OCI-LY7 (cell line): ENCODE results near the gene RUNX1. TPM values are rescaled to one million over a fixed set of nuclear protein-coding genes. Genes with fewer than 3 reads are reported as not detected.

Source experiments
- BruUV-seq: library from RNA; stranded (reverse); fragments of 400-500 nt; replicated peaks from 2 replicates; lab custom pipeline; 2021; lab: Mats Ljungman, UMichigan
- CTCF ChIA-PET: fragments of 300-600 bp; sonication (Branson Sonifier 250); formaldehyde crosslinking; loops from one replicate; lab custom pipeline; 2022; ENCODE audit warnings: antibody characterized with exemption; ENCODE audit not compliant: unreplicated experiment; lab: Charles Lee
- POLR2A ChIA-PET: fragments of 300-600 bp; sonication (Branson Sonifier 250); formaldehyde crosslinking; loops from one replicate; lab custom pipeline; 2022; ENCODE audit warnings: antibody characterized with exemption; lab: Charles Lee
- DNase-seq: peaks from one replicate; pipeline ENCODE4 v3.0.0-alpha.2; 2015; ENCODE audit warnings: low spot score
- H2AFZ ChIP-seq: fragments of 200-600 bp; sonication (generic), shearing (Covaris generic); 2 replicates; pipeline ENCODE4 v1.6.1; 2014; ENCODE audit warnings: mild to moderate bottlenecking, antibody characterized with exemption, low read length, moderate library complexity
- H3K27ac ChIP-seq: fragments of 200-600 bp; sonication (generic); 2 replicates; pipeline ENCODE4 v1.5.1; 2014; ENCODE audit warnings: mixed run types, low read depth, mild to moderate bottlenecking, moderate library complexity, low read length, inconsistent platforms; ENCODE audit not compliant: poor library complexity, severe bottlenecking
- H3K36me3 ChIP-seq: fragments of 200-600 bp; sonication (generic); 2 replicates; pipeline ENCODE4 v1.6.1; 2014; ENCODE audit warnings: mild to moderate bottlenecking, antibody characterized with exemption, low read length, moderate library complexity, mixed read lengths; ENCODE audit not compliant: insufficient read depth
- H3K4me1 ChIP-seq: fragments of 200-600 bp; sonication (generic); 2 replicates; pipeline ENCODE4 v1.5.1; 2014; ENCODE audit warnings: mild to moderate bottlenecking, low read length; ENCODE audit not compliant: insufficient read depth, poor library complexity, severe bottlenecking
- H3K4me2 ChIP-seq: fragments of 200-600 bp; sonication (generic); 2 replicates; pipeline ENCODE4 v1.6.1; 2014; ENCODE audit warnings: mild to moderate bottlenecking, low read length
- H3K4me3 ChIP-seq: fragments of 200-600 bp; sonication (generic); 2 replicates; pipeline ENCODE4 v1.5.1; 2014; ENCODE audit warnings: mild to moderate bottlenecking, low read depth, low read length; ENCODE audit not compliant: poor library complexity, severe bottlenecking
- H3K79me2 ChIP-seq: fragments of 200-600 bp; sonication (generic); 2 replicates; pipeline ENCODE4 v1.6.1; 2016; ENCODE audit warnings: low read depth, mild to moderate bottlenecking, low read length, moderate library complexity, mixed read lengths; ENCODE audit not compliant: insufficient read depth
- H3K9me2 ChIP-seq: fragments of 200-600 bp; sonication (generic); 2 replicates; pipeline ENCODE4 v1.6.1; 2016; ENCODE audit warnings: mild to moderate bottlenecking, low read length, mixed read lengths; ENCODE audit not compliant: insufficient read depth
- H3K9me3 ChIP-seq: fragments of 200-600 bp; sonication (generic); 2 replicates; pipeline ENCODE4 v1.6.1; 2014; ENCODE audit warnings: mild to moderate bottlenecking, mixed run types, low read length, mixed read lengths
- H4K20me1 ChIP-seq: fragments of 200-600 bp; sonication (generic); 2 replicates; pipeline ENCODE4 v1.6.1; 2014; ENCODE audit warnings: mild to moderate bottlenecking, antibody characterized with exemption, low read length, moderate library complexity, mixed read lengths; ENCODE audit not compliant: insufficient read depth
- EZH2phosphoT487 ChIP-seq: fragments of 200-600 bp; sonication (generic); IDR thresholded peaks from 2 replicates; pipeline ENCODE4 v1.6.1; 2018; ENCODE audit warnings: low read depth, borderline replicate concordance, mild to moderate bottlenecking, mixed run types, antibody characterized with exemption, low read length, moderate library complexity, mixed read lengths
- intact Hi-C: fragments of 100-400 bp; cut with micrococcal nuclease; formaldehyde crosslinking; loops from one replicate; pipeline ENCODE4 v1.10.0; 2022; ENCODE audit not compliant: unreplicated experiment
- total RNA-seq, 2 experiments: library from RNA; depleted of rRNA in 1 of 2; stranded (reverse); fragments of >200 nt in 1 of 2; shearing (Covaris generic) in 1 of 2; gene quantifications; 2 replicates each; pipeline ENCODE4 v1.2.3, GENCODE V29; 2014 to 2022
- TF ChIP-seq, protein P1 (sequence below): fragments of 200-600 bp; sonication (generic); conservative IDR thresholded peaks from 2 replicates; pipeline ENCODE4 v1.5.1; 2014; ENCODE audit warnings: mild to moderate bottlenecking, antibody characterized with exemption, low read length, moderate library complexity, mixed read lengths

RUNX1 gene
- total RNA-seq, 2 experiments from 2014 or later = 30.5 to 40.8 TPM

DNA sequence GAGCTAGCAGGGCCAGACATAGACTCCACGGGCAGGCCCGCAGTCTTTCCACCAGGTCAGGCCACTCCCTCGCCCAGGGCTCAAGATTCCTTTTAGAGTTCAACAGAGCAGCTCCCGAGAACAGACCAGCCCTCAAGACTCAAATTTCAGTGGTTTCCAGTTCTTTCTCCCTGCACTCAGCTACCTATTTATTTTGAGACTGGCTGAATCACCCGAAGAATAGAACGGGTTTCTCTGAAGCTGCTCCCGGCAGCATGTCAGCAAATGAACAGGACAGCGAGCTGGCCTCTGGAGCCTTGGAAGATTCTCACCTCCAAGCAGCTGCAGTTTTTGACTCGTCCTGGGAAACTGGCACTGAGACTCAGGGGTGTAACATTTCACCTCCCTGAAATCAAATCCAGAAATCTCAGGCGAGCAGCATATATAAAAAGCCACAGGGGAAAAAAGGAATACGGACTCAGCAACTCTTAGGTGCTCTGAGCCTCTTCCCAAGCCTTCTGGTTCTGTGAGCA lies 202.4 kb downstream of the RUNX1 start:
- Histone ChIP-seq H3K4me1 (peaks cover 21% of the 10 kb centered on the region), H3K4me3 (no peak overlapping the region), H3K9me2 (no peaks in the 10 kb centered on the region), H3K27ac (no peak overlapping the region), H3K9me3 (no peaks in the 10 kb centered on the region), H3K36me3 (peaks cover 23% of the 10 kb centered on the region; the same call in 1 of the 2 replicates), H3K4me2 (no peak overlapping the region), H2AFZ (no peak overlapping the region), H4K20me1 (no peaks in the 10 kb centered on the region), H3K79me2 (no peaks in the 10 kb centered on the region)
- POLR2A ChIA-PET = no interaction called here
- CTCF ChIA-PET = no interaction called here
- no TSS peak for BruUV-seq
- intact Hi-C loops = no loop called here
- no peak for DNase-seq
- no peak for TF ChIP-seq EZH2phosphoT487
- TF ChIP-seq, protein P1, sequence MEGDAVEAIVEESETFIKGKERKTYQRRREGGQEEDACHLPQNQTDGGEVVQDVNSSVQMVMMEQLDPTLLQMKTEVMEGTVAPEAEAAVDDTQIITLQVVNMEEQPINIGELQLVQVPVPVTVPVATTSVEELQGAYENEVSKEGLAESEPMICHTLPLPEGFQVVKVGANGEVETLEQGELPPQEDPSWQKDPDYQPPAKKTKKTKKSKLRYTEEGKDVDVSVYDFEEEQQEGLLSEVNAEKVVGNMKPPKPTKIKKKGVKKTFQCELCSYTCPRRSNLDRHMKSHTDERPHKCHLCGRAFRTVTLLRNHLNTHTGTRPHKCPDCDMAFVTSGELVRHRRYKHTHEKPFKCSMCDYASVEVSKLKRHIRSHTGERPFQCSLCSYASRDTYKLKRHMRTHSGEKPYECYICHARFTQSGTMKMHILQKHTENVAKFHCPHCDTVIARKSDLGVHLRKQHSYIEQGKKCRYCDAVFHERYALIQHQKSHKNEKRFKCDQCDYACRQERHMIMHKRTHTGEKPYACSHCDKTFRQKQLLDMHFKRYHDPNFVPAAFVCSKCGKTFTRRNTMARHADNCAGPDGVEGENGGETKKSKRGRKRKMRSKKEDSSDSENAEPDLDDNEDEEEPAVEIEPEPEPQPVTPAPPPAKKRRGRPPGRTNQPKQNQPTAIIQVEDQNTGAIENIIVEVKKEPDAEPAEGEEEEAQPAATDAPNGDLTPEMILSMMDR = no peak

DNA sequence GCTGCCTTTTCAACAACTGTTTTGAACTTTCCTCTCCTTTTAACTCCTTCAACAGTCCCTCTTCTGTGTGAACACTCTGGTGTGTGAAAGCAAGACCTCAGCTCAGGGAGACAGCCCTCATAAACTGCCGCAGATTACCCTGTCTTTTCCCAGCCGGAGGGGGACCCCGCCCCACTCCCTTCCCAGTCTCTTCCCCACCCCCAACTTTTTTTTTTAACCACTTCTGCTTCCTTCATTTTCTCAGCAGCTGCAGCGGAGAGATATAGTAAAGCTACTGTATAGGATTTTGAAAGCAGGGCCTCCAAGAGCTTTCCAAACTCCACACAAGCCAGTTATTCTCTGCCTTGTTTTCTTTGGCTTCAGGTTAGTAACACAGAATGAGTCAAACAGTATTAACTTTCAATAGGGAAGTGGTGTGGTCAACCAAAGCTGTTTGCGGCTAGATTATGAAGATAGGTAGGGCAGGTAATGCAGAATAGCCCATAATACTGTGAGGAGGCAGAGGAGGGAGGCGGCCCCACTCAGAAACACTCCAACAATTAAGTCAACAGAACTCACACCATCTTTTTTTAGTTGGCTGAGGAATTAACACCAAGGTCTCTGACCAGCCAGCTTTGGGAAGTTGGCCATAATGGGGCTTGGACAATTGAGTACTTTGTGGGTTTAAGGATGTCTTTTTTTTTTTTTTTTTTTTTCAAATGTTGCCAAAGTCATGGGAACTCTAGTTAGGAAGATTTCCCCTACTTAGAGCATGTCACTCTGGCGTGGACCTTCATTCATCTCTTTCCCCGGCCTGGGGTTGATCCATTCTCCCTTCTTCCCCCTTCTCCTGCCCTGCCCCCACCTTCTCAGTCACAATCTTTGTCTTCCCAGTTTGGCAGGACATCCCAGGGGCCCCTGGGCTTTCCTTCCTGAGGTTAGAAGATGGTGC lies 203.3 kb downstream of the RUNX1 start:
- peaks cover 18% of the 10 kb centered on the region; the same call in 1 of the 2 replicates for H3K36me3 ChIP-seq
- ChIA-PET POLR2A (interaction anchor here (0.6 to 0.7 kb wide), 4 partner anchors 15 to 1200 kb away, joined by 3 to 5 read pairs (median 4); no protein-coding TSS in a partner anchor), CTCF (no interaction called here)
- peak; percentile 16 for DNase-seq
- no TSS peak for BruUV-seq
- peaks cover 21% of the 10 kb centered on the region for H3K4me1 ChIP-seq
- intact Hi-C loops = no loop called here
- H2AFZ ChIP-seq = no peak overlapping the region
- H4K20me1 ChIP-seq = no peaks in the 10 kb centered on the region
- no peaks in the 10 kb centered on the region for H3K9me2 ChIP-seq
- TF ChIP-seq, protein P1 = no peak
- TF ChIP-seq EZH2phosphoT487 = no peak
- H3K4me3 ChIP-seq = no peak overlapping the region
- no peak overlapping the region for H3K27ac ChIP-seq
- H3K9me3 ChIP-seq = no peaks in the 10 kb centered on the region
- no peaks in the 10 kb centered on the region for H3K79me2 ChIP-seq
- H3K4me2 ChIP-seq = peak overlapping the region; percentile 34; the same call in 1 of the 2 replicates
